Kidney tubule cell (primary cell): ENCODE results near the gene FASTKD2.
"Not testable (repeated sequence)": the region's sequence is repeated elsewhere in the genome, so short reads cannot be mapped to it uniquely, and the experiment has no call there.

ENCODE experiments used
- DNase-seq: peaks from one replicate; pipeline ENCODE4 v3.0.0-alpha.2; 2018; ENCODE audit warnings: low spot score

The FASTKD2 gene

GRCh38 chr2:206790311-206790935 is 25.0 kb downstream of the FASTKD2 start:
- DNase-seq, result no peak

GRCh38 chr2:206792645-206793044 is 27.2 kb downstream of the FASTKD2 start:
- DNase-seq, result no peak

- no peak for DNase-seq
These were observed 32.0 kb downstream of the FASTKD2 start for GRCh38 chr2:206797376-206797775.

GRCh38 chr2:206798000-206798399 is 32.6 kb downstream of the FASTKD2 start:
- no peak for DNase-seq

GRCh38 chr2:206799083-206799482 is 33.7 kb downstream of the FASTKD2 start:
- DNase-seq, result no peak

GRCh38 chr2:206800506-206801417 is 35.4 kb downstream of the FASTKD2 start:
- peak; percentile 74 for DNase-seq

GRCh38 chr2:206801418-206802189 is 36.2 kb downstream of the FASTKD2 start:
- DNase-seq, result no peak

GRCh38 chr2:206802654-206803514 is 37.5 kb downstream of the FASTKD2 start:
- no peak for DNase-seq

GRCh38 chr2:206804326-206804725 is 38.9 kb downstream of the FASTKD2 start:
- no peak for DNase-seq

- no peak for DNase-seq
These were observed 40.6 kb downstream of the FASTKD2 start for GRCh38 chr2:206805887-206806607.

GRCh38 chr2:206807624-206808023 is 42.2 kb downstream of the FASTKD2 start:
- DNase-seq, result not testable (repeated sequence)

GRCh38 chr2:206812471-206812870 is 47.1 kb downstream of the FASTKD2 start:
- DNase-seq, result not testable (repeated sequence)

- DNase-seq, result no peak
These were observed 49.1 kb downstream of the FASTKD2 start for GRCh38 chr2:206814498-206814897.

- no peak for DNase-seq
These were observed 55.4 kb downstream of the FASTKD2 start for GRCh38 chr2:206820807-206821206.

- DNase-seq, result no peak
These were observed 57.8 kb downstream of the FASTKD2 start for GRCh38 chr2:206823178-206823577.

GRCh38 chr2:206824087-206824618 is 58.7 kb downstream of the FASTKD2 start:
- no peak for DNase-seq

GRCh38 chr2:206824993-206825392 is 59.6 kb downstream of the FASTKD2 start:
- no peak for DNase-seq

GRCh38 chr2:206831442-206831995 is 66.1 kb downstream of the FASTKD2 start:
- DNase-seq, result no peak

GRCh38 chr2:206832873-206833272 is 67.5 kb downstream of the FASTKD2 start:
- DNase-seq, result no peak

GRCh38 chr2:206833291-206833690 is 67.9 kb downstream of the FASTKD2 start:
- DNase-seq, result no peak
